Astrocyte of the spinal cord (primary cell): ENCODE data around the gene TRMT61A.
A peak's percentile ranks its signal among the peaks of the same experiment; 100 is the strongest.

ENCODE experiments used
- DNase-seq: peaks from one replicate; pipeline ENCODE4 v3.0.0; 2011; ENCODE audit warnings: low read depth, low spot score
- H3K4me3 ChIP-seq: 2 replicates; pipeline ENCODE4 v1.5.1; 2011; ENCODE audit warnings: low read depth, mild to moderate bottlenecking, low read length, moderate library complexity
- in situ Hi-C: cut with HindIII; loops from 2 replicates; pipeline ENCODE4 v1.10.0; 2017; ENCODE audit warnings: low sequenced_read_pairs
- TF ChIP-seq, protein P1 (sequence below): IDR thresholded peaks from 2 replicates; pipeline ENCODE4 v1.5.1; 2012; ENCODE audit warnings: low read depth, mild to moderate bottlenecking, low read length, inconsistent platforms

Gene TRMT61A

DNA sequence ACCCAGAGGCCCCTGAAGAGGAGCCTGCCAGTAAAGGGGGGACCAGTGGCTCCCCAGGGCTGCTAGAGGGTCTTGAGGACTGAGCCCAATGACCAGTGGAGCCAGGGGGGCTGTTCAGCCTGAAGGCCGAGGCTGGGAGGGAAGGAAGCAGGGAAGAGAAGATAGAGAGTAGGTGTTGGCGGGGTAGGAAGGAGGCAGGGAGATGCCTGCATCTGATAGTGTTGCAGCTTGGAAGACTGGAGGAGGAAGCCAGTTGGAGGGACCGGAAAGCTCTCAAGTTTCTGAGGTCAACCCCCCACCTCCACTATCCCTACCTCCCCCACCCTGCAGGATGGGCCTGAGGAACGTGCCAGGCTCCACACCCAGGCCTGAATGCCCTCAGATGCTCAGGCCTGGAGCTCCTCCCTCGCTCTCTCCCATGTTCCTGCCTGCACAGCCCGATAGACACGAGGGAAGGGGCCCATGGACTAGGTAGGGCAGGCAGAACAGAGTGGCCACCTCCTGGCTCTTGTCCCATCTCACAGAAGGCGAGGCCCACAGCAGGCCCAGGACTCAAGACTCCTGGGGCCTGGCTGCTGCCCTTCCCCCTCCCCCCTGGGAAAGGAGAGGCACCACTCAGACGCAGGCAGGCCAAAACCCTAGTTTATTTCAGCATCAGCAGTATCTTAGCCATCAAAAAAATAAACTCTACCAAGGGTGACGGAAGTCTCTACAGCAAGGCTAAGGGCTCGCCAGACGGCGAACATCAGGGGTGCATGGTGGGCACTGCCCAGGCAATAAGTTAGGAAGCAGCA, 9.8 kb upstream of the TRMT61A start:
- TF ChIP-seq, protein P1, sequence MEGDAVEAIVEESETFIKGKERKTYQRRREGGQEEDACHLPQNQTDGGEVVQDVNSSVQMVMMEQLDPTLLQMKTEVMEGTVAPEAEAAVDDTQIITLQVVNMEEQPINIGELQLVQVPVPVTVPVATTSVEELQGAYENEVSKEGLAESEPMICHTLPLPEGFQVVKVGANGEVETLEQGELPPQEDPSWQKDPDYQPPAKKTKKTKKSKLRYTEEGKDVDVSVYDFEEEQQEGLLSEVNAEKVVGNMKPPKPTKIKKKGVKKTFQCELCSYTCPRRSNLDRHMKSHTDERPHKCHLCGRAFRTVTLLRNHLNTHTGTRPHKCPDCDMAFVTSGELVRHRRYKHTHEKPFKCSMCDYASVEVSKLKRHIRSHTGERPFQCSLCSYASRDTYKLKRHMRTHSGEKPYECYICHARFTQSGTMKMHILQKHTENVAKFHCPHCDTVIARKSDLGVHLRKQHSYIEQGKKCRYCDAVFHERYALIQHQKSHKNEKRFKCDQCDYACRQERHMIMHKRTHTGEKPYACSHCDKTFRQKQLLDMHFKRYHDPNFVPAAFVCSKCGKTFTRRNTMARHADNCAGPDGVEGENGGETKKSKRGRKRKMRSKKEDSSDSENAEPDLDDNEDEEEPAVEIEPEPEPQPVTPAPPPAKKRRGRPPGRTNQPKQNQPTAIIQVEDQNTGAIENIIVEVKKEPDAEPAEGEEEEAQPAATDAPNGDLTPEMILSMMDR = no peak
- in situ Hi-C loops = no loop called here

GRCh38 chr14:103519837-103520212, 9.2 kb upstream of the TRMT61A start:
- no peak overlapping the region for H3K4me3 ChIP-seq
- TF ChIP-seq, protein P1 = no peak
- in situ Hi-C loops = no loop called here
- DNase-seq = no peak

More for the DNA sequence above, 9.8 kb upstream of the TRMT61A start:
- DNase-seq = no peak
- H3K4me3 ChIP-seq = no peak overlapping the region

- TF ChIP-seq, protein P1 = no peak
- DNase-seq = no peak
- no peak overlapping the region for H3K4me3 ChIP-seq
- in situ Hi-C loops = no loop called here
Measured at GRCh38 chr14:103520269-103520656, 8.7 kb upstream of the TRMT61A start.

- peak overlapping the region; percentile 22 for H3K4me3 ChIP-seq
- TF ChIP-seq, protein P1 = peak; percentile 40
- DNase-seq = peak; percentile 55
- in situ Hi-C loops = no loop called here
Measured at GRCh38 chr14:103520657-103521437, 8.1 kb upstream of the TRMT61A start.

DNA sequence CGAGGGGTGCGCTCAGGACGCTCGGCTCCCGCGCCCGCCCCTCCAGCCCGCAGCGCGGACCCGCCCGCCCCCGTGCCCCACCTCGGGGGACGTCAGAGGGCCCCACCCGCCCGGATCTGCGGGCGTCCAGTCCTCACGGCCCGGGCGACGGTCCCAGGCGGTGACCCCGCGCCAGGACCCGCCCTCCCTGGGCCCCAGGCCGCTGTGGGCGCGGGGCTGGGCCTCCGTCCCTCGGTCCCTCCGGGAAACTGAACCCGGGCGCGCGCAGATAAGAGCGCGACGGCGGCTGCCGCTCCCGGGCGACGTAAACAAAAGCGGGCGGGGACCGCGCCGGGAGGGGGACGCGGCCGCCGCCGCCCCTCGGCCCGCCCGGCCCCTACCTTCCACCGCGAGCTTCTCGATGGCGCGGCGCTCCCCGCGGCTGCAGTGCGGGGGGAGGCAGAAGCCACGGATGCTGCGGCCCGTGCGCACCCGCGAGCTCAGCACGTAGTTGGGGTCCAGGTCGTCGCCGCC, 7.5 kb upstream of the TRMT61A start:
- peak overlapping the region; percentile 22 for H3K4me3 ChIP-seq
- no peak for DNase-seq
- in situ Hi-C loops = no loop called here
- TF ChIP-seq, protein P1 = no peak

- no peak for DNase-seq
- TF ChIP-seq, protein P1 = no peak
- in situ Hi-C loops = no loop called here
- H3K4me3 ChIP-seq = peak overlapping the region; percentile 21
Measured at GRCh38 chr14:103521951-103522563, 6.9 kb upstream of the TRMT61A start.
